Trophoblast cell (in vitro differentiated cells and primary cell): Measurements from ENCODE around the gene TCP11. TPM values are rescaled to one million over a fixed set of nuclear protein-coding genes. Genes with fewer than 3 reads are reported as not detected.

Experiments
- DNase-seq, 2 donors: peaks; one replicate each; pipeline ENCODE4 v3.0.0-alpha.2; 2016
- H2AFZ ChIP-seq: 2 replicates; pipeline ENCODE4 v1.6.1; 2013; ENCODE audit warnings: low read length, moderate library complexity, mild to moderate bottlenecking; ENCODE audit not compliant: insufficient read depth, poor library complexity
- H2AK5ac ChIP-seq: 2 replicates; pipeline ENCODE4 v1.6.1; 2013; ENCODE audit warnings: mild to moderate bottlenecking, low read length
- H2BK120ac ChIP-seq: 2 replicates; pipeline ENCODE4 v1.6.1; 2013; ENCODE audit warnings: low read length, mild to moderate bottlenecking, moderate library complexity; ENCODE audit not compliant: insufficient read depth, poor library complexity
- H2BK12ac ChIP-seq: 2 replicates; pipeline ENCODE4 v1.6.1; 2013; ENCODE audit warnings: mild to moderate bottlenecking, low read length, moderate library complexity
- H2BK5ac ChIP-seq: 2 replicates; pipeline ENCODE4 v1.6.1; 2013; ENCODE audit warnings: low read length, low read depth, moderate library complexity, mild to moderate bottlenecking; ENCODE audit not compliant: poor library complexity
- H3K14ac ChIP-seq: 2 replicates; pipeline ENCODE4 v1.6.1; 2013; ENCODE audit warnings: mild to moderate bottlenecking, low read length
- H3K18ac ChIP-seq: 2 replicates; pipeline ENCODE4 v1.6.1; 2013; ENCODE audit warnings: mild to moderate bottlenecking, low read length
- H3K23ac ChIP-seq: 2 replicates; pipeline ENCODE4 v1.6.1; 2013; ENCODE audit warnings: low read length
- H3K27ac ChIP-seq: 2 replicates; pipeline ENCODE4 v1.5.1; 2013; ENCODE audit warnings: low read depth, mild to moderate bottlenecking, inconsistent platforms, low read length, moderate library complexity
- H3K27me3 ChIP-seq: 2 replicates; pipeline ENCODE4 v1.6.1; 2013; ENCODE audit warnings: inconsistent platforms, mild to moderate bottlenecking, low read length, moderate library complexity; ENCODE audit not compliant: insufficient read depth
- H3K36me3 ChIP-seq, 2 experiments: 1 replicate in 1 of 2; 2 replicates in 1 of 2; pipeline ENCODE4 v1.6.1; 2013; ENCODE audit warnings: low read length in 2 of 2, mild to moderate bottlenecking in 2 of 2, moderate library complexity in 1 of 2; ENCODE audit not compliant: insufficient read depth in 2 of 2, control insufficient read depth in 1 of 2
- H3K4ac ChIP-seq: 2 replicates; pipeline ENCODE4 v1.6.1; 2013; ENCODE audit warnings: low read depth, mild to moderate bottlenecking, low read length, moderate library complexity
- H3K4me1 ChIP-seq, 2 experiments: 1 replicate in 1 of 2; 2 replicates in 1 of 2; pipeline ENCODE4 v1.6.1; 2013; ENCODE audit warnings: low read length in 2 of 2, mild to moderate bottlenecking in 2 of 2, moderate library complexity in 1 of 2; ENCODE audit not compliant: insufficient read depth in 2 of 2, control insufficient read depth in 1 of 2
- H3K4me2 ChIP-seq: 2 replicates; pipeline ENCODE4 v1.6.1; 2013; ENCODE audit warnings: inconsistent platforms, mild to moderate bottlenecking, low read length, moderate library complexity
- H3K4me3 ChIP-seq: 2 replicates; pipeline ENCODE4 v1.5.1; 2013; ENCODE audit warnings: mild to moderate bottlenecking, low read depth, low read length, inconsistent platforms
- H3K79me1 ChIP-seq: one replicate; pipeline ENCODE4 v1.6.1; 2013; ENCODE audit warnings: low read length
- H3K79me2 ChIP-seq: 2 replicates; pipeline ENCODE4 v1.6.1; 2013; ENCODE audit warnings: low read length, mild to moderate bottlenecking; ENCODE audit not compliant: control insufficient read depth, insufficient read depth, poor library complexity
- H3K9ac ChIP-seq: 2 replicates; pipeline ENCODE4 v1.6.1; 2013; ENCODE audit warnings: mild to moderate bottlenecking, low read length
- H3K9me3 ChIP-seq: 2 replicates; pipeline ENCODE4 v1.6.1; 2013; ENCODE audit warnings: low read depth, mild to moderate bottlenecking, control low read depth, inconsistent platforms, low read length; ENCODE audit not compliant: insufficient read depth
- H4K12ac ChIP-seq: 2 replicates; pipeline ENCODE4 v1.6.1; 2013; ENCODE audit warnings: low read depth, mild to moderate bottlenecking, low read length, moderate library complexity
- H4K8ac ChIP-seq: 2 replicates; pipeline ENCODE4 v1.6.1; 2013; ENCODE audit warnings: low read depth, mild to moderate bottlenecking, low read length, moderate library complexity
- H4K91ac ChIP-seq: one replicate; pipeline ENCODE4 v1.6.1; 2013; ENCODE audit warnings: low read depth, mild to moderate bottlenecking, low read length, moderate library complexity
- WGBS: extraction: QIAGEN DNeasy Blood & Tissue Kit; methylation state at CpG from one replicate; pipeline ENCODE4 v1.1.7; 2013; ENCODE audit warnings: missing lambda C conversion rate; ENCODE audit not compliant: insufficient read length, insufficient coverage; ENCODE audit errors: extremely low coverage; 5-methylcytosine and 5-hydroxymethylcytosine counted together
- polyA plus RNA-seq: library from polyadenylated mRNA; stranded (reverse); fragments of 200-250 nt; gene quantifications from 2 replicates; pipeline ENCODE4 v1.2.3, GENCODE V29; 2013

Gene TCP11
- 0.06 and 0.08 TPM in 2 replicates for polyA plus RNA-seq

DNA sequence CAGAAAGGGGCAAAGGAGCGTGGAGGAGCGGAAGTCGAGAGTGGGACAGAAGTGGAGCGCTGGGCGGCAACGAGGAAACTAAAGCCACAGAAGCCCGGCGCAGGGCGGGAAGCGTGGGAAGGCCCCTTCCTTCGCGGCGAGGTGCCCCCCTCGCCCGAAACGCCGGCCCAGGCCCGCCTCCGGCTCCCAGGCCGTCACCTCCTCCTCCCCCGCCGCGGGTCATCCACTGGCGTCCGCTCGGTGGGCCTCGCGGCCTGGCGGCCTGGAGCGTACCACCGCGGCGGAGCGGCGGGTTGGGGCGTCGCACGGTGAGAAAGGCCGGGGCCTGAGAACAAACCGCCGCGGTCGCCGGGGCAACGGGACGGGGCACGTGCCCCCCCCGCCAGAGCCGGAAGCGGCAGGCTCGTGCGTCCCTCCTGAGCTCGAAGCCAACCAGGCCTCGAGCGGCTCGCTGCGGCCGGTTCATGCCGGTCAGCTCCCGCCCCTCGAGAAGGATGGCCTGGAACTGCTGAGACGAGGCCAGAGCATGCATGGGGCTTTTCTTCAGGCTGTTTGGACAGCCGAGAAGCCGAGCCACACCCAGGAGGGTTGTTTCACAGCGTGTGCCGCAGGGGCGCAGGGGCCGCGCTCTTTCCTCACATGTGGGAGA is at the start of gene TCP11:
TSS of gene TCP11 (minus strand) at position 333 of the 649 bp plus-strand sequence. CDS start 469 bp downstream, outside the sequence.
- H2BK5ac ChIP-seq, result no peak within 1 kb of the TSS
- no peak within 1 kb of the TSS for H3K27ac ChIP-seq

DNA sequence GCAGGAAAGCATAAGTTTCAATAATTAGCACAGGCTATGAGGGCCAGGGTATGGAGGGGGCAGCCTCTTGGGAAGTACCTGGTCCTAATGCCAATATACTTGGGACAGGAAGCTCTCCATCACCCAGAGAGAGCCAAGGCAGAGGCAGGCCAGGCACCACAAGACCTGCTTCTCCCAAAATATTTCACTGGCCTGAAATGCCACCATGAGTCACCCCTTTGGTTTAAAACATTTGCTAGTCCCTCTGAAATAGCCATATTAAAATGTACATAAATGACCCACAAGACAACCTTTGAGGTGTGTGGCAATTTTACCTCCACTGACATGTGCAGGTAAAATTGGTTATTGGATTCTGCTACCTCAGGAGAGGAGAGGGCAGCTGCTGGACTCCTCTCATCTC is 49.2 kb upstream of the TCP11 start:
- Histone ChIP-seq H4K12ac (no peak overlapping the region), H4K8ac (no peak overlapping the region), H3K18ac (no peak overlapping the region), H4K91ac (no peak overlapping the region), H3K4me2 (no peak overlapping the region), H3K27ac (no peak overlapping the region), H2AFZ (no peak overlapping the region), H3K79me1 (peaks cover 7% of the 10 kb centered on the region), H2AK5ac (no peak overlapping the region), H3K4ac (no peak overlapping the region), H3K36me3 (no peaks in the 10 kb centered on the region), H2BK5ac (no peak overlapping the region), H3K4me3 (no peak overlapping the region), H3K79me2 (no peaks in the 10 kb centered on the region), H3K14ac (no peak overlapping the region), H3K4me1 (peaks cover 19 to 29% of the 10 kb centered on the region in 2 experiments), H2BK12ac (no peak overlapping the region), H3K27me3 (no peaks in the 10 kb centered on the region), H2BK120ac (no peak overlapping the region), H3K23ac (no peak overlapping the region), H3K9ac (no peak overlapping the region), H3K9me3 (peaks cover 2% of the 10 kb centered on the region)
- no peak for DNase-seq

More for the DNA sequence above, at the start of gene TCP11:
- H3K23ac ChIP-seq, result no peak within 1 kb of the TSS
- H2AK5ac ChIP-seq, result peak within 1 kb of the TSS; percentile 52
- no peak within 1 kb of the TSS for H3K9ac ChIP-seq
- no peak within 1 kb of the TSS for H3K14ac ChIP-seq
- no peaks in the 10 kb centered on the region for H3K36me3 ChIP-seq
- no peak within 1 kb of the TSS for H4K91ac ChIP-seq
- peak within 1 kb of the TSS; percentile 5 for H3K4me2 ChIP-seq
- H2BK12ac ChIP-seq, result no peak within 1 kb of the TSS
- no peaks in the 10 kb centered on the region for H3K79me2 ChIP-seq
- H3K4me3 ChIP-seq, result no peak within 1 kb of the TSS
- DNase-seq, result peak in 1 of 2 donors; percentile 2
- WGBS, result no CpG with 5 or more reads among the region's 69 CpGs
- no peak within 1 kb of the TSS for H3K18ac ChIP-seq
- peaks cover 3% of the 10 kb centered on the region for H3K9me3 ChIP-seq
- H3K79me1 ChIP-seq, result no peaks in the 10 kb centered on the region
- H3K27me3 ChIP-seq, result no peaks in the 10 kb centered on the region
- H2AFZ ChIP-seq, result no peak within 1 kb of the TSS
- no peak within 1 kb of the TSS for H4K8ac ChIP-seq
- no peak within 1 kb of the TSS for H2BK120ac ChIP-seq
- H4K12ac ChIP-seq, result no peak within 1 kb of the TSS
- H3K4ac ChIP-seq, result no peak within 1 kb of the TSS
- no peaks in the 10 kb centered on the region for H3K4me1 ChIP-seq

DNA sequence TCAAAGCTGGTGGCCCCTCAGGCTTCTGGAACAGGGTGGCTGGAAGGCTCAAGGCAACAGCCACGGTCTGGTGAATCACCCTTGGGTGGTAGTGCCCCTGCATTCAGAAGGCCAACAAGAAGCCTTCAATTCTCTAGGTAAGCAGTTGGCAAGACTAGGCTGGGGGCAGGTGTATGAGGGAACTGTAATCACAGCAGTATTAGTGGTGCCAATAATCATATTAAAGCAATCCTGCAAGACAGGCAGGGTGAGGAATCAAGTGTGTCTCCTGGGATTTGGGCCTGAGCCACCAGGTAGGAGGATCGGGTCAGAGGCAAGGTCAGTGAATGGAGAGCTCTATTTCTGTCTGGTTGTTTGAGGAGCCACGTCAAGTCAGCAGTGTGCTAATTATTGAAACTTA is 47.7 kb upstream of the TCP11 start:
- Histone ChIP-seq H3K4me1 (peaks cover 20 to 24% of the 10 kb centered on the region in 2 experiments), H3K79me2 (no peaks in the 10 kb centered on the region), H3K4me3 (no peak overlapping the region), H2AK5ac (no peak overlapping the region), H3K4me2 (no peak overlapping the region), H3K23ac (no peak overlapping the region), H3K27me3 (no peaks in the 10 kb centered on the region), H3K18ac (no peak overlapping the region), H2BK5ac (no peak overlapping the region), H2BK12ac (no peak overlapping the region), H3K9me3 (peaks cover 2% of the 10 kb centered on the region), H3K4ac (no peak overlapping the region), H3K36me3 (no peaks in the 10 kb centered on the region), H3K14ac (no peak overlapping the region), H4K8ac (no peak overlapping the region), H3K79me1 (peaks cover 10% of the 10 kb centered on the region), H2BK120ac (no peak overlapping the region), H3K27ac (no peak overlapping the region), H2AFZ (no peak overlapping the region), H4K12ac (no peak overlapping the region), H3K9ac (no peak overlapping the region), H4K91ac (no peak overlapping the region)
- WGBS, result no CpG with 5 or more reads among the region's 3 CpGs
- DNase-seq, result no peak

DNA sequence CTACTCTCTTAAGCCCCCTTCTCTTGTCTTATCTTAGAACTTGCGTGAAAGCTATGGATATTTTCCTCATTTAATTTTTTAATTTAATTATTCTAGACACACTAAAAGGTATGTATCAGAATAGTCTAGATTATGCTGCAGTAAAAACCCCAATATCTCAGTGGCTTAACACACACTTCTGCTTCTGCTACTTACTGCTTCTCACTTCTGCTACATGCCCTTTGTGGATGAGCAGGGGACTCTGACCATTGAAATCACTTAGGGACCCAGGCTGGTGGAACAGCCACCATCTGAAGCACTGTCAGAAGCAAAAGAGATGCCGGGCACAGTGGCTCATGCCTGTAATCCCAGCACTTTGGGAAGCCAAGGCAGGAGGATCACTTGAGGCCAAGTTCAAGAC is 45.4 kb upstream of the TCP11 start:
- no CpG with 5 or more reads among the region's 2 CpGs for WGBS
- no peak overlapping the region for H2BK5ac ChIP-seq
- no peak overlapping the region for H3K4me3 ChIP-seq
- no peak overlapping the region for H3K4me2 ChIP-seq
- H3K79me1 ChIP-seq, result peaks cover 6% of the 10 kb centered on the region
- H3K79me2 ChIP-seq, result no peaks in the 10 kb centered on the region
- no peaks in the 10 kb centered on the region for H3K36me3 ChIP-seq
- no peak overlapping the region for H2BK12ac ChIP-seq
- no peak overlapping the region for H4K8ac ChIP-seq
- no peak overlapping the region for H2AK5ac ChIP-seq
- H2BK120ac ChIP-seq, result no peak overlapping the region
- no peaks in the 10 kb centered on the region for H3K27me3 ChIP-seq
- no peak overlapping the region for H3K23ac ChIP-seq
- no peak overlapping the region for H3K9ac ChIP-seq
- no peak overlapping the region for H3K14ac ChIP-seq
- no peak overlapping the region for H4K91ac ChIP-seq
- H2AFZ ChIP-seq, result no peak overlapping the region
- H3K18ac ChIP-seq, result no peak overlapping the region
- DNase-seq, result no peak
- no peak overlapping the region for H3K4ac ChIP-seq
- H4K12ac ChIP-seq, result no peak overlapping the region
- peaks cover under 1% of the 10 kb centered on the region for H3K9me3 ChIP-seq
- H3K4me1 ChIP-seq, result peaks cover 15 to 21% of the 10 kb centered on the region in 2 experiments
- H3K27ac ChIP-seq, result no peak overlapping the region
